ENCODE results near the gene DHRSX.
"Not testable (repeated sequence)": the region's sequence is repeated elsewhere in the genome, so short reads cannot be mapped to it uniquely, and the experiment has no call there.

DHRSX gene

DNA sequence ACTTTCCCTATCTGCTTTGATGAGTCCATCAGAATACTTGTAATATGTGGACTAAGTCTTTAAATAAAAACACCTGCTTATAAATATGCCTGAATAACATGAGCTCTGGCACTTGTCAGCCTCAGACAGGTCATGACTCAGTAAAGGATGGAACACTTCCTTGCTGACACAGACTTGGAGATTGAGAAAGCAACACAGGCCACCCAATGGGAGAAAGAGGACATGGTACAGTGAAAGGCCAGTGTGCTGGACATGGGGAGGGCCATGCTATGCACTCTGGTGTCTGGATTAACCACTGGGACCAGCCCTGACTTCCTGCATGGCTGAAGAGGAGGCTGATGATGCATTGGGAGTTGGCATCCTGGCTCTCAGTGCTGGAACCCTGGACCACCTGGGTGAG is 149.5 kb downstream of the DHRSX start:
- no peak for DNase-seq (ENCODE audit: low read depth)
- no peak overlapping the region for H3K4me3 ChIP-seq (ENCODE audit: low read depth, low read length)

DNA sequence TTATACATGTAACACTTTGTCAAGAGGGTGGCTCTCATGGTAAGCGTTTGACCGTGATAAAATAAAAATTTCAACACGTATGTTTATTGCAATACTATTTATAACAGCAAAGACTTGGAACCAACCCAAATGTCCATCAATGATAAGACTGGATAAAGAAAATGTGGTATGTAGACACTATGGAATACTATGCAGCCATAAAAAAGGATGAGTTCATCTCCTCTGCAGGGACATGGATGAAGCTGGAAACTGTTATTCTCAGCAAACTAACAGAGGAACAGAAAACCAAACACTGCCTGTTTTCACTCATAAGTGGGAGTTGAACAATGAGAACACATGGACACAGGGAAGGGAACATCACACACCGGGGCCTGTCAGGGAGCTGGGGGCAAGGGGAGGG is 150.1 kb downstream of the DHRSX start:
- not testable (repeated sequence) for H3K4me3 ChIP-seq (ENCODE audit: low read depth, low read length); DNase-seq (ENCODE audit: low read depth)

More for the DNA sequence above, 149.5 kb downstream of the DHRSX start:
- TF ChIP-seq MYC (IDR thresholded peaks at IDR 0.05; ENCODE audit: low read depth, low read length) (no peak), POLR2A (IDR thresholded peaks at IDR 0.05; ENCODE audit: extremely low read depth, insufficient read length) (no peak)
- TF ChIP-seq, protein P1, sequence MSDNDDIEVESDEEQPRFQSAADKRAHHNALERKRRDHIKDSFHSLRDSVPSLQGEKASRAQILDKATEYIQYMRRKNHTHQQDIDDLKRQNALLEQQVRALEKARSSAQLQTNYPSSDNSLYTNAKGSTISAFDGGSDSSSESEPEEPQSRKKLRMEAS (IDR thresholded peaks at IDR 0.05; ENCODE audit: low read depth, low read length): no peak
- TF ChIP-seq, protein P2, sequence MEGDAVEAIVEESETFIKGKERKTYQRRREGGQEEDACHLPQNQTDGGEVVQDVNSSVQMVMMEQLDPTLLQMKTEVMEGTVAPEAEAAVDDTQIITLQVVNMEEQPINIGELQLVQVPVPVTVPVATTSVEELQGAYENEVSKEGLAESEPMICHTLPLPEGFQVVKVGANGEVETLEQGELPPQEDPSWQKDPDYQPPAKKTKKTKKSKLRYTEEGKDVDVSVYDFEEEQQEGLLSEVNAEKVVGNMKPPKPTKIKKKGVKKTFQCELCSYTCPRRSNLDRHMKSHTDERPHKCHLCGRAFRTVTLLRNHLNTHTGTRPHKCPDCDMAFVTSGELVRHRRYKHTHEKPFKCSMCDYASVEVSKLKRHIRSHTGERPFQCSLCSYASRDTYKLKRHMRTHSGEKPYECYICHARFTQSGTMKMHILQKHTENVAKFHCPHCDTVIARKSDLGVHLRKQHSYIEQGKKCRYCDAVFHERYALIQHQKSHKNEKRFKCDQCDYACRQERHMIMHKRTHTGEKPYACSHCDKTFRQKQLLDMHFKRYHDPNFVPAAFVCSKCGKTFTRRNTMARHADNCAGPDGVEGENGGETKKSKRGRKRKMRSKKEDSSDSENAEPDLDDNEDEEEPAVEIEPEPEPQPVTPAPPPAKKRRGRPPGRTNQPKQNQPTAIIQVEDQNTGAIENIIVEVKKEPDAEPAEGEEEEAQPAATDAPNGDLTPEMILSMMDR (IDR thresholded peaks at IDR 0.05; ENCODE audit: low read depth, low read length): no peak

DNA sequence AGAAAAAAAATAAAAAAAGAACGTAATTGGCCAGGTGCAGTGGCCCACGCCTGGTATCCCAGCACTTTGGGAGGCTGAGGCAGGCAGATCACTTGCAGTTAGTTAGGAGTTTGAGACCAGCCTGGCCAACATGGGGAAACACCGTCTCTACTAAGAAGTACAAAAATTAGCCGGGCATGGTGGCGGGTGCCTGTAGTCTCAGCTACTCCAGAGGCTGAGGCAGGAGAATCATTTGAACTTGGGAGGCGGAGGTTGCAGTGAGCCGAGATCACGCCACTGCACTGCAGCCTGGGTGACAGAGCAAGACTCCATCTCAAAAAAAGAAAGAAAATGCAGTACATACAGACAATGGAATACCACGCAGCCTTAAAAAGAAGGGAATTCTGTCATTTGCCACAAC is 150.7 kb downstream of the DHRSX start:
- not testable (repeated sequence) for H3K4me3 ChIP-seq (ENCODE audit: low read depth, low read length); DNase-seq (ENCODE audit: low read depth)

DNA sequence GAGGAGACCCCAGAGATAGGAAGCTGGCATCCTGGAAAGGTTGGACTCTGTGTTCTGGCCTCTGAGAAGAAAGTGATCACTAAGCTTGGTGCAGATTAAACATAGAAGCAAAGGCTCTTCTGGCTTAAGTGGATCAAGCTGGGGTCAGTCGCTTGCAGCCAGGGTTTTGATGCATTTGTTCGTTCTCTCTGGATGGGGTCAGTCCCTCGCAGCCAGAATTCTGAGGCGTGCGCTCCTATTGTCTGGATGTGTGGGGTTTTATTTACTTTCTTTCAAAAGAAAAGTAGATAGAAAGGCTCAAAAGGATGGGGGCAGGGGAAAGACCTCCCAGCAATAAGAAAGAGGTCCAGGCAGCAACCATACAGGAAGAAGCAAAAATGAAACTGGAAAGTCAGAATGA is 152.6 kb downstream of the DHRSX start:
- TF ChIP-seq POLR2A (IDR thresholded peaks at IDR 0.05; ENCODE audit: extremely low read depth, insufficient read length) (no peak), MYC (IDR thresholded peaks at IDR 0.05; ENCODE audit: low read depth, low read length) (no peak)
- TF ChIP-seq, protein P2 (IDR thresholded peaks at IDR 0.05; ENCODE audit: low read depth, low read length): no peak
- TF ChIP-seq, protein P1 (IDR thresholded peaks at IDR 0.05; ENCODE audit: low read depth, low read length): no peak
- DNase-seq (ENCODE audit: low read depth): no peak

DNA sequence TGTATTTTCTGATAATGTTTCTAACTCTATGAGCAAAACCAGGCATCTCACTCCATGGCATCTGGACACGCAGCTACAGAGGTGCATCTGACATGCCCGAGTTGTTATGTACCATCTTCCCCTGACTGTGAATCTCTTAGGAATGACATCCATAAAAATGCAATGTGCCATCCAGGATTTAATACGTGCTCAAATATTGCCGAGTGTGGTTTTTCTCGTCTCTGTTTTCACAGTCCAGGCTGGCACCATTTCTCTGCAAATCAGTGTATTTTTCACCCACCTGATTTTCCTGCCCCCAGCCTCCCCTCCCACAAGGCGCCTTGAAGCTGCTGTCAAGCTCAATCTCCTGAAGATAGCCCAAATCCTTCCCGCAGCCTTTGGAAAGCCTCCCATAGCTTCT is 154.6 kb downstream of the DHRSX start:
- no peak overlapping the region for H3K4me3 ChIP-seq (ENCODE audit: low read depth, low read length)
- no peak for DNase-seq (ENCODE audit: low read depth)

More for the DNA sequence above, 152.6 kb downstream of the DHRSX start:
- H3K4me3 ChIP-seq (ENCODE audit: low read depth, low read length): no peak overlapping the region

DNA sequence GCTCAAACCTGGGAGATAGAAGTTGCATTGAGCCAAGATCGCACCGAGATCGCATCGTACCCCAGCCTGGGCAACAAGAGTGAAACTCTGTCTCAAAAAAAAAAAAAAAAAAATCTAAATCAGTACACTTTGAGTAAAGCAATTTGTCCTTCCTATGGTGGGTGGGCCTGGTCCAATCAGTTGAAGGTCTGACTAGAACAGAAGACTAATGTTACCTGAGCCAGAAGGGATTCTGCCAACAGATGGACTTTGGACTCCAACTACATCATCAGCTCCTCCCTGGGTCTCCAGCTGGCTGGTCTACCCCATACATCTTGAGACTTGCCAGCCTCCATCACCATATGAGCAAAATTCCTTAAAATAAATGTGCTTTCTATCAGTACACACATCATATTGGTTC is 155.2 kb downstream of the DHRSX start:
- TF ChIP-seq, protein P1 (IDR thresholded peaks at IDR 0.05; ENCODE audit: low read depth, low read length): no peak
- TF ChIP-seq MYC (IDR thresholded peaks at IDR 0.05; ENCODE audit: low read depth, low read length) (no peak), POLR2A (IDR thresholded peaks at IDR 0.05; ENCODE audit: extremely low read depth, insufficient read length) (no peak)
- TF ChIP-seq, protein P2 (IDR thresholded peaks at IDR 0.05; ENCODE audit: low read depth, low read length): no peak
- no peak for DNase-seq (ENCODE audit: low read depth)
- no peak overlapping the region for H3K4me3 ChIP-seq (ENCODE audit: low read depth, low read length)

More for the DNA sequence above, 154.6 kb downstream of the DHRSX start:
- TF ChIP-seq MYC (IDR thresholded peaks at IDR 0.05; ENCODE audit: low read depth, low read length): no peak
- TF ChIP-seq POLR2A (IDR thresholded peaks at IDR 0.05; ENCODE audit: extremely low read depth, insufficient read length): no peak
- TF ChIP-seq, protein P2 (IDR thresholded peaks at IDR 0.05; ENCODE audit: low read depth, low read length): no peak
- TF ChIP-seq, protein P1 (IDR thresholded peaks at IDR 0.05; ENCODE audit: low read depth, low read length): no peak

DNA sequence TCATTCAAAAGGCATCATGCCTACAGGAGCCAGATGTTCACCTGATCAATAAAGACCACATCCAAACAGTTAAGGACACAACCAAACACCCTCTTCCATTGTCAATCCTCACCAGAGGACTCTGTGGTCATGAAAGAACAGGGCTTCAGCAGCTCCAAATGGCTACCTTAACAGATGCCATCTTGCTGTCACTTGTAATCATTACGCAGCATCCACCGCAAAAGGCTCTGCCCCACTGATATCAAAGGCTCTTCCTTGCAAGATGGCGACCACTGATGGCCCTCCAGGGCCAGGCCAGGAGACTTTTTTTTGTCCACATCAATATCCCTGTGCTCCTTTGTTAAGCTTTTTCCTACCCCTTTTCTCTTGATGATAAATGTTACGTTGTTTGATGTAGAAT is 157.4 kb downstream of the DHRSX start:
- TF ChIP-seq, protein P2 (IDR thresholded peaks at IDR 0.05; ENCODE audit: low read depth, low read length): no peak
- TF ChIP-seq, protein P1 (IDR thresholded peaks at IDR 0.05; ENCODE audit: low read depth, low read length): no peak
- TF ChIP-seq MYC (IDR thresholded peaks at IDR 0.05; ENCODE audit: low read depth, low read length): no peak
- no peak for TF ChIP-seq POLR2A (IDR thresholded peaks at IDR 0.05; ENCODE audit: extremely low read depth, insufficient read length)
- DNase-seq (ENCODE audit: low read depth): no peak
- no peak overlapping the region for H3K4me3 ChIP-seq (ENCODE audit: low read depth, low read length)

All from NB4 (cell line).